ENCODE data around the gene NAXE. TPM values are rescaled to one million over a fixed set of nuclear protein-coding genes. Genes with fewer than 3 reads are reported as not detected.

The NAXE gene
- total RNA-seq, 1 donor, result 63.7 TPM

- Histone ChIP-seq H2AFZ (ENCODE audit: low read length) (no peak overlapping the region), H3K4me3 (ENCODE audit: insufficient read depth, low read length) (no peak overlapping the region), H4K20me1 (ENCODE audit: insufficient read depth, low read length) (peaks cover 5% of the 10 kb centered on the region), H3K79me2 (ENCODE audit: insufficient read depth, low read length) (peaks cover 34% of the 10 kb centered on the region), H3K9me3 (ENCODE audit: low read depth, low read length) (no peaks in the 10 kb centered on the region), H3K36me3 (ENCODE audit: insufficient read depth, low read length) (peaks cover 53% of the 10 kb centered on the region), H3K4me2 (ENCODE audit: insufficient read depth, low read length) (no peak overlapping the region), H3K4me1 (ENCODE audit: insufficient read depth, low read length) (peaks cover 15% of the 10 kb centered on the region), H3K27ac (ENCODE audit: low read depth, low read length) (no peak overlapping the region), H3K27me3 (ENCODE audit: insufficient read depth, low read length) (no peaks in the 10 kb centered on the region)
- no peak for TF ChIP-seq CTCF (IDR thresholded peaks at IDR 0.05; ENCODE audit: extremely low read depth, low read depth, low read length)
- DNase-seq (ENCODE audit: insufficient read length, low spot score, missing footprints), result no peak
These were observed 4.8 kb downstream of the NAXE start for GRCh38 chr1:156596426-156596825.

- Histone ChIP-seq H3K4me2 (ENCODE audit: insufficient read depth, low read length) (no peak overlapping the region), H3K27ac (ENCODE audit: low read depth, low read length) (no peak overlapping the region), H3K27me3 (ENCODE audit: insufficient read depth, low read length) (no peaks in the 10 kb centered on the region), H3K9me3 (ENCODE audit: low read depth, low read length) (no peaks in the 10 kb centered on the region), H3K36me3 (ENCODE audit: insufficient read depth, low read length) (peaks cover 52% of the 10 kb centered on the region), H4K20me1 (ENCODE audit: insufficient read depth, low read length) (peaks cover 3% of the 10 kb centered on the region), H3K4me3 (ENCODE audit: insufficient read depth, low read length) (no peak overlapping the region), H3K79me2 (ENCODE audit: insufficient read depth, low read length) (peaks cover 27% of the 10 kb centered on the region), H3K4me1 (ENCODE audit: insufficient read depth, low read length) (peaks cover 14% of the 10 kb centered on the region), H2AFZ (ENCODE audit: low read length) (no peak overlapping the region)
- DNase-seq (ENCODE audit: insufficient read length, low spot score, missing footprints), result no peak
- TF ChIP-seq CTCF (IDR thresholded peaks at IDR 0.05; ENCODE audit: extremely low read depth, low read depth, low read length), result no peak
These were observed 6.5 kb downstream of the NAXE start for GRCh38 chr1:156598125-156598524.

GRCh38 chr1:156598731-156599432 lies 7.3 kb downstream of the NAXE start:
- no peaks in the 10 kb centered on the region for H3K27me3 ChIP-seq (ENCODE audit: insufficient read depth, low read length)
- no peak overlapping the region for H3K4me2 ChIP-seq (ENCODE audit: insufficient read depth, low read length)
- no peak overlapping the region for H2AFZ ChIP-seq (ENCODE audit: low read length)
- TF ChIP-seq CTCF (IDR thresholded peaks at IDR 0.05; ENCODE audit: extremely low read depth, low read depth, low read length), result no peak
- no peaks in the 10 kb centered on the region for H3K9me3 ChIP-seq (ENCODE audit: low read depth, low read length)
- peaks cover 46% of the 10 kb centered on the region for H3K36me3 ChIP-seq (ENCODE audit: insufficient read depth, low read length)
- H3K4me1 ChIP-seq (ENCODE audit: insufficient read depth, low read length), result peaks cover 14% of the 10 kb centered on the region
- no peak overlapping the region for H3K27ac ChIP-seq (ENCODE audit: low read depth, low read length)
- DNase-seq (ENCODE audit: insufficient read length, low spot score, missing footprints), result no peak
- H3K79me2 ChIP-seq (ENCODE audit: insufficient read depth, low read length), result peaks cover 27% of the 10 kb centered on the region
- H3K4me3 ChIP-seq (ENCODE audit: insufficient read depth, low read length), result no peak overlapping the region
- peaks cover 3% of the 10 kb centered on the region for H4K20me1 ChIP-seq (ENCODE audit: insufficient read depth, low read length)

GRCh38 chr1:156599811-156600210 lies 8.2 kb downstream of the NAXE start:
- no peak for TF ChIP-seq CTCF (IDR thresholded peaks at IDR 0.05; ENCODE audit: extremely low read depth, low read depth, low read length)
- no peak overlapping the region for H2AFZ ChIP-seq (ENCODE audit: low read length)
- peaks cover 14% of the 10 kb centered on the region for H3K4me1 ChIP-seq (ENCODE audit: insufficient read depth, low read length)
- no peaks in the 10 kb centered on the region for H3K9me3 ChIP-seq (ENCODE audit: low read depth, low read length)
- no peaks in the 10 kb centered on the region for H3K27me3 ChIP-seq (ENCODE audit: insufficient read depth, low read length)
- peaks cover 42% of the 10 kb centered on the region for H3K36me3 ChIP-seq (ENCODE audit: insufficient read depth, low read length)
- peak overlapping the region; percentile 98 for H3K4me2 ChIP-seq (ENCODE audit: insufficient read depth, low read length)
- no peak overlapping the region for H3K27ac ChIP-seq (ENCODE audit: low read depth, low read length)
- DNase-seq (ENCODE audit: insufficient read length, low spot score, missing footprints), result no peak
- H4K20me1 ChIP-seq (ENCODE audit: insufficient read depth, low read length), result peaks cover 3% of the 10 kb centered on the region
- peaks cover 27% of the 10 kb centered on the region for H3K79me2 ChIP-seq (ENCODE audit: insufficient read depth, low read length)
- H3K4me3 ChIP-seq (ENCODE audit: insufficient read depth, low read length), result no peak overlapping the region

All from osteoblast (primary cell).